Uterus (tissue), 4 donors: ENCODE results near the gene UBL5. TPM values are rescaled to one million over a fixed set of nuclear protein-coding genes. Genes with fewer than 3 reads are reported as not detected.

ENCODE experiments used
- DNase-seq, 2 donors: peaks; one replicate each; pipeline ENCODE4 v3.0.0-alpha.2; 2019 to 2020
- H3K27ac ChIP-seq, 2 donors: fragments of 200-600 bp; sonication (generic); 1 replicate in 1 of 2; 2 replicates in 1 of 2; pipeline ENCODE4 v1.5.1; 2016 to 2018
- H3K27me3 ChIP-seq, 2 donors: fragments of 200-600 bp; sonication (generic); one replicate each; pipeline ENCODE4 v1.5.1; 2018 to 2019; ENCODE audit warnings: control low read depth in 1 of 2
- H3K36me3 ChIP-seq, 2 donors: fragments of 200-600 bp; sonication (generic); one replicate each; pipeline ENCODE4 v1.5.1; 2019; ENCODE audit warnings: control low read depth in 1 of 2
- H3K4me1 ChIP-seq, 2 donors: fragments of 200-600 bp; sonication (generic); one replicate each; pipeline ENCODE4 v1.5.1; 2018 to 2019; ENCODE audit warnings: control low read depth in 1 of 2
- H3K4me3 ChIP-seq, 2 donors: fragments of 200-600 bp; sonication (generic); 1 replicate in 1 of 2; 2 replicates in 1 of 2; pipeline ENCODE4 v1.5.1; 2018 to 2019; ENCODE audit warnings: mild to moderate bottlenecking in 1 of 2
- H3K9me3 ChIP-seq, 2 donors: fragments of 200-600 bp; sonication (generic); one replicate each; pipeline ENCODE4 v1.5.1; 2019; ENCODE audit warnings: control low read depth in 1 of 2
- POLR2A ChIP-seq, 2 donors: fragments of 450-650 bp; IDR thresholded peaks; one replicate each; pipeline ENCODE4 v1.6.1; 2016; ENCODE audit warnings: antibody characterized with exemption in 2 of 2, mild to moderate bottlenecking in 1 of 2, moderate library complexity in 1 of 2
- intact Hi-C: fragments of 100-400 bp; cut with DNase I; formaldehyde crosslinking; loops from one replicate; pipeline ENCODE4 v1.15.1; 2023; ENCODE audit warnings: low total_unique reads
- total RNA-seq, 4 donors: library from RNA; depleted of rRNA in 3 of 4; stranded (reverse); fragments of >200 nt in 3 of 4; gene quantifications; one replicate each; pipeline versions ENCODE4 v1.1.0 to v1.2.4, GENCODE V29; 2014 to 2023
- TF ChIP-seq, protein P1 (sequence below), 4 experiments: fragments of 200-600 bp in 2 of 4; fragments of 450-650 bp in 2 of 4; sonication (generic) in 2 of 4; IDR thresholded peaks; one replicate each; pipeline ENCODE4 v1.5.1; 2016 to 2019; ENCODE audit warnings: antibody characterized with exemption in 4 of 4, mild to moderate bottlenecking in 2 of 4, moderate library complexity in 1 of 4
- donor health status: DM: yes; HTN: yes; CAD: no.

Gene UBL5
- total RNA-seq, 4 donors from 2014 or later, result 180 to 1,153 (median 222) TPM

DNA sequence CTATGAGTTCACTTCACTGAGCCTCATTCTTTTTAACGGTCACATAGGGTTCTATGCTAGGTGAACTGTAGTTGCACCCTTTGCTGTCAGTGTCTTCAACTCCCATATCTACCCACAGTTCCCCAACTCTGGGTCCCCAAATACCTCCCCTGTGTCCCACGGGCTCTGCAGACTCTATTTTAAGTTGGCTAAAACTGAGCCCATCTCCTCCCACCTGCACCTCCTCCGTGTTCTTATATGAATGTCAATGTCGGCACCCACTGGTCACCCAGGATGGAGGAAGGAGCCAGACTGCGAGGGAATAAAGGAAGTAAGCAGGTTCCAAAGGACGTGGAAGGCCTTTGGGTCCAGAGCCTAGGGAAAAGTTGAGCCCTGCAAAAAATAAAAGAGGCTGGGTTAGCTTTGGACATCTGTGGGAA, 6.6 kb downstream of the UBL5 start:
- intact Hi-C loops, result no loop called here
- Histone ChIP-seq H3K36me3 (no peaks in the 10 kb centered on the region), H3K4me1 (peaks cover 0 to 6% of the 10 kb centered on the region in 2 donors), H3K9me3 (no peaks in the 10 kb centered on the region), H3K27me3 (no peaks in the 10 kb centered on the region), H3K4me3 (peak overlapping the region; percentile 79 to 97), H3K27ac (peak overlapping the region in 1 of 2 donors; percentile 80)
- no peak for DNase-seq
- TF ChIP-seq, protein P1, sequence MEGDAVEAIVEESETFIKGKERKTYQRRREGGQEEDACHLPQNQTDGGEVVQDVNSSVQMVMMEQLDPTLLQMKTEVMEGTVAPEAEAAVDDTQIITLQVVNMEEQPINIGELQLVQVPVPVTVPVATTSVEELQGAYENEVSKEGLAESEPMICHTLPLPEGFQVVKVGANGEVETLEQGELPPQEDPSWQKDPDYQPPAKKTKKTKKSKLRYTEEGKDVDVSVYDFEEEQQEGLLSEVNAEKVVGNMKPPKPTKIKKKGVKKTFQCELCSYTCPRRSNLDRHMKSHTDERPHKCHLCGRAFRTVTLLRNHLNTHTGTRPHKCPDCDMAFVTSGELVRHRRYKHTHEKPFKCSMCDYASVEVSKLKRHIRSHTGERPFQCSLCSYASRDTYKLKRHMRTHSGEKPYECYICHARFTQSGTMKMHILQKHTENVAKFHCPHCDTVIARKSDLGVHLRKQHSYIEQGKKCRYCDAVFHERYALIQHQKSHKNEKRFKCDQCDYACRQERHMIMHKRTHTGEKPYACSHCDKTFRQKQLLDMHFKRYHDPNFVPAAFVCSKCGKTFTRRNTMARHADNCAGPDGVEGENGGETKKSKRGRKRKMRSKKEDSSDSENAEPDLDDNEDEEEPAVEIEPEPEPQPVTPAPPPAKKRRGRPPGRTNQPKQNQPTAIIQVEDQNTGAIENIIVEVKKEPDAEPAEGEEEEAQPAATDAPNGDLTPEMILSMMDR (IDR thresholded peaks at IDR 0.05), result no peak
- TF ChIP-seq POLR2A (IDR thresholded peaks at IDR 0.05), result no peak

DNA sequence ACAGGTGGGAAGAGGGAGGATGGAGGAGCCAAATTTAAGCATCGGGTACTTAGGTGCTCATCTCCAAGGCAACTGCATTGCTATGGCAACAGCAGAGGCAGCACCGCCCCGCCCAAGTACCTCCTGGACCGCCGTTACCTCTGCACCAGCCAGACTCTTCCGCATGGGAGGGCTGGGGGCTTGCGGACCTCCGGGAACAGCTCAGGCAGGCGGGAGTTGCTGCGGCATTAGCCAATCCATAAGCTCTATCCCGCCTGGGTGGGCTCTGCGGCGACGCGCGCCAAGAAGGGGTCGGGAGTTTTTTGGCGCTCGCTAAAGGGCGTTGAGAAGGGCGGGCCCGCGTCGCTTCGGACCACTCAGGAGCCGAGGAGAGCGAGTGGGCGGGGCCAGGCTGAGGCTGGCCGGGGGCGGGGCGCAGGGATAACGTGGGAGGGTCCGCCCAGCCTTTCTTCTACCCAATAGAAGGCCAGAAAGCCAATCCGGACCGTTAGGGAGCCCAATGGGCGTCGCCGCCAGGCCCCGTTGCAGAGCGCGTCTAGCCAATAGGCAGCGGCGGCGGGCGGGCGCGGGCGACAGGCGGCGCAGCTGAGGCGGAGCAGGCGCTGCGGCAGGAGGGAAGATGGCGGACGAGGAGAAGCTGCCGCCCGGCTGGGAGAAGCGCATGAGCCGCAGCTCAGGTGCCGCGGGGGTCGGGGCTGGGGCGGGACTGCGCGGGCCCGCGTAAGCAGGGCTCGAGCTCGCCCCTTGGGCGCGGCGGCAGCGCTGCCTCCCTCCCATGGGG, 7.2 kb downstream of the UBL5 start, which contains the start of gene PIN1:
TSS of gene PIN1 (plus strand) at position 593 of the 781 bp plus-strand sequence. CDS start at position 620, 27 bp downstream.
- TF ChIP-seq, protein P1 (IDR thresholded peaks at IDR 0.05), result peak; percentile 42 to 88 (median 80)
- TF ChIP-seq POLR2A (IDR thresholded peaks at IDR 0.05), result peak in 1 of 2 donors; percentile 35
- intact Hi-C loops, result no loop called here

DNA sequence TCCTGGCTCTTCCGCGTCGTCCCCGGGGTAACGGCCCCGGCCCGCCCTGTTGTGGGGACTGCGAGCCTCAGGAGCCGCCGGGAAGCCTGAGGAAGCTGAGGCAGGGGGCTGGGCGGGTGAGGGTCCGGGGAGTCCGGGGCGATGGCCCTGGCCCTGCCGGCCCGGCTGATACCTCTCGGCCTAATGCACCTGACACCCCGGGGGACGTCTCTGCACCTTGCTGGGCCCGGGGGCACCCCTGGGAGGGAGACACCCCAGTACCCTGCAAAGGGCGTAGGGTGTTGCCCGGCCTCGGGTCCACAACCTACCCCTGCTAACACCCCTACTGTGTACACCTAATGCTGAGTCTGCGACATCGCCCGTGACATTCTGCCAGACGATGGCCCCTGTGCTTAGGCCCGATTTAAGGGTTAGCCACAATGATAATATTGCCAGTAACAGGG, 7.8 kb downstream of the UBL5 start:
- no peak for DNase-seq
- no peaks in the 10 kb centered on the region for H3K36me3 ChIP-seq
- peak overlapping the region; percentile 79 to 97 for H3K4me3 ChIP-seq
- H3K27me3 ChIP-seq, result no peaks in the 10 kb centered on the region
- TF ChIP-seq, protein P1 (IDR thresholded peaks at IDR 0.05), result no peak
- no peak for TF ChIP-seq POLR2A (IDR thresholded peaks at IDR 0.05)
- intact Hi-C loops, result no loop called here
- H3K4me1 ChIP-seq, result peaks cover 0 to 6% of the 10 kb centered on the region in 2 donors
- peak overlapping the region; percentile 51 to 81 for H3K27ac ChIP-seq
- no peaks in the 10 kb centered on the region for H3K9me3 ChIP-seq

More for the DNA sequence above, 7.2 kb downstream of the UBL5 start, which contains the start of gene PIN1:
- peak; percentile 99 for DNase-seq
- Histone ChIP-seq H3K27me3 (no peaks in the 10 kb centered on the region), H3K9me3 (no peaks in the 10 kb centered on the region), H3K4me1 (peaks cover 0 to 6% of the 10 kb centered on the region in 2 donors), H3K36me3 (no peaks in the 10 kb centered on the region), H3K27ac (peak within 1 kb of the TSS; percentile 51 to 81), H3K4me3 (peak within 1 kb of the TSS; percentile 79 to 97)

DNA sequence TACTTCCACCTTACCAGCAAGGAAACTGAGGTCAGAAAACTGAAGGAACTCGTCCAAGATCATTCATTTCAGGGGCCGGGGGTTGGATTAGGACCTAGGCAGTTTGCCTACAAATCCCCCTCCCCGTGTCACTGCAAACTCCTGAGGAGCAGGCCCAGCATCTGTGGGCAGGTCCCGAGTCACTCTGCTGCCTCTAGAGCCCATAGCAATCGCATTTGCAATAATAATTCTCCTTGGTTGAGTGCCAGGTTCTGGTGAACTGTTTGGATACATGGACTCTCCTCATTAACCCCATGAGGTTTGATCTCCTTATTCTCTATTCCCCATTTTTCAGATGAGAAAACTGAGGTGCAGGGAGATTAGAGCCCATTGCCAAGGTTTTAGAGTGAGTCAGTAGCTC, 8.3 kb downstream of the UBL5 start:
- TF ChIP-seq, protein P1 (IDR thresholded peaks at IDR 0.05), result no peak
- TF ChIP-seq POLR2A (IDR thresholded peaks at IDR 0.05), result no peak
- no peaks in the 10 kb centered on the region for H3K36me3 ChIP-seq
- no peak overlapping the region for H3K27ac ChIP-seq
- no peaks in the 10 kb centered on the region for H3K9me3 ChIP-seq
- H3K4me3 ChIP-seq, result peak overlapping the region; percentile 79 to 97
- no peaks in the 10 kb centered on the region for H3K27me3 ChIP-seq
- intact Hi-C loops, result no loop called here
- DNase-seq, result no peak
- peaks cover 0 to 6% of the 10 kb centered on the region in 2 donors for H3K4me1 ChIP-seq

DNA sequence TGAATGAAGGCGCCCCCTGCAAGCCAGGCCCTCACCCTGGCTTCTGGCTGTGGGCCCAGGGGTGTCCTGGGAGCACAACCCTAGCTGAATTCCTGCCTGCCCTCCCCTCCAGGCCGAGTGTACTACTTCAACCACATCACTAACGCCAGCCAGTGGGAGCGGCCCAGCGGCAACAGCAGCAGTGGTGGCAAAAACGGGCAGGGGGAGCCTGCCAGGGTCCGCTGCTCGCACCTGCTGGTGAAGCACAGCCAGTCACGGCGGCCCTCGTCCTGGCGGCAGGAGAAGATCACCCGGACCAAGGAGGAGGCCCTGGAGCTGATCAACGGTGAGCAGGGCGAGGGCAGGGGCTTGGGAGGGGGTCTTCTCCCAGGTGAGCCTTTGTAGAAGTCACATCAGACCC, 10.6 kb downstream of the UBL5 start:
- no peaks in the 10 kb centered on the region for H3K36me3 ChIP-seq
- intact Hi-C loops, result no loop called here

More for the DNA sequence above, 10.6 kb downstream of the UBL5 start:
- no peaks in the 10 kb centered on the region for H3K27me3 ChIP-seq
- peaks cover 0 to 6% of the 10 kb centered on the region in 2 donors for H3K4me1 ChIP-seq
- TF ChIP-seq POLR2A (IDR thresholded peaks at IDR 0.05), result no peak
- TF ChIP-seq, protein P1 (IDR thresholded peaks at IDR 0.05), result no peak
- no peak overlapping the region for H3K4me3 ChIP-seq
- H3K9me3 ChIP-seq, result no peaks in the 10 kb centered on the region
- H3K27ac ChIP-seq, result no peak overlapping the region
- no peak for DNase-seq
